ENCODE data around the gene MIGA2. TPM values are rescaled to one million over a fixed set of nuclear protein-coding genes. Genes with fewer than 3 reads are reported as not detected.

MIGA2 gene
- total RNA-seq, 1 experiment from 2014 or later = 23.0 TPM

- Histone ChIP-seq H3K36me3 (ENCODE audit: control insufficient read depth, insufficient read depth, low read length) (no peaks in the 10 kb centered on the region), H3K4me3 (ENCODE audit: low read depth in 2 of 2, low read length in 2 of 2) (no peak overlapping the region), H3K4me1 (ENCODE audit: control insufficient read depth, insufficient read depth, low read length) (peaks cover 8% of the 10 kb centered on the region; the same call in 1 of the 2 replicates), H3K27me3 (ENCODE audit: control insufficient read depth, insufficient read depth, low read length) (no peaks in the 10 kb centered on the region), H3K9me3 (ENCODE audit: control insufficient read depth, insufficient read depth, low read depth, low read length) (no peaks in the 10 kb centered on the region), H3K27ac (ENCODE audit: low read length) (no peak overlapping the region)
- DNase-seq (ENCODE audit: low read depth, low spot score) (no peak), ATAC-seq (no peak)
- intact Hi-C loops (cut with micrococcal nuclease; ENCODE audit: unreplicated experiment) (no loop called here), in situ Hi-C loops (cut with HindIII; ENCODE audit: low pct_unique_long_range_greater_than_20kb, low sequenced_read_pairs) (no loop called here)
- BruUV-seq (replicated peaks) = no TSS peak
- ChIA-PET CTCF (interaction anchor here (2.7 kb wide), 1 partner anchor 20 kb away, joined by 10 read pairs; the partner anchor contains the start of gene SH3GLB2), POLR2A (no interaction called here)
- TF ChIP-seq REST (IDR thresholded peaks at IDR 0.05; ENCODE audit: insufficient read depth in 1 of 2, low read depth in 2 of 2, low read length in 1 of 2) = no peak
- no peak for TF ChIP-seq CTCF (IDR thresholded peaks at IDR 0.05)
These were observed 28.5 kb upstream of the MIGA2 start for GRCh38 chr9:129007766-129008468.

- ChIA-PET POLR2A (no interaction called here), CTCF (interaction anchor here (2.7 kb wide), 1 partner anchor 20 kb away, joined by 10 read pairs; the partner anchor contains the start of gene SH3GLB2)
- Histone ChIP-seq H3K4me3 (ENCODE audit: low read depth in 2 of 2, low read length in 2 of 2) (no peak overlapping the region), H3K27me3 (ENCODE audit: control insufficient read depth, insufficient read depth, low read length) (no peaks in the 10 kb centered on the region), H3K9me3 (ENCODE audit: control insufficient read depth, insufficient read depth, low read depth, low read length) (no peaks in the 10 kb centered on the region), H3K4me1 (ENCODE audit: control insufficient read depth, insufficient read depth, low read length) (peaks cover 8% of the 10 kb centered on the region; the same call in 1 of the 2 replicates), H3K27ac (ENCODE audit: low read length) (no peak overlapping the region), H3K36me3 (ENCODE audit: control insufficient read depth, insufficient read depth, low read length) (no peaks in the 10 kb centered on the region)
- no peak for TF ChIP-seq SIN3A (IDR thresholded peaks at IDR 0.05; ENCODE audit: borderline replicate concordance, insufficient read depth, low read depth, low read length)
- TF ChIP-seq TCF7L2 (IDR thresholded peaks at IDR 0.05; ENCODE audit: low read depth, low read length) = no peak
- TF ChIP-seq CTCF (IDR thresholded peaks at IDR 0.05) = no peak
- no peak for TF ChIP-seq POLR2AphosphoS5 (IDR thresholded peaks at IDR 0.05; ENCODE audit: low read depth, low read length)
- TF ChIP-seq REST (IDR thresholded peaks at IDR 0.05; ENCODE audit: insufficient read depth in 1 of 2, low read depth in 2 of 2, low read length in 1 of 2) = no peak
- BruUV-seq (replicated peaks) = no TSS peak
- ATAC-seq = no peak
- in situ Hi-C loops (cut with HindIII; ENCODE audit: low pct_unique_long_range_greater_than_20kb, low sequenced_read_pairs) = no loop called here
- DNase-seq (ENCODE audit: low read depth, low spot score) = no peak
- intact Hi-C loops (cut with micrococcal nuclease; ENCODE audit: unreplicated experiment) = no loop called here
These were observed 27.9 kb upstream of the MIGA2 start for GRCh38 chr9:129008469-129008965.

All from Panc1 (cell line).